Calu3 (cell line): ENCODE results near the gene STXBP4. TPM values are rescaled to one million over a fixed set of nuclear protein-coding genes. Genes with fewer than 3 reads are reported as not detected.
"Not testable (repeated sequence)": the region's sequence is repeated elsewhere in the genome, so short reads cannot be mapped to it uniquely, and the experiment has no call there.

Source experiments
- BruUV-seq: library from RNA; stranded (reverse); fragments of 400-500 nt; replicated peaks from 2 replicates; lab custom pipeline; 2021; lab: Mats Ljungman, UMichigan
- CTCF ChIA-PET: fragments of 300-600 bp; sonication (Branson Sonifier 250); formaldehyde crosslinking; loops from one replicate; lab custom pipeline; 2022; ENCODE audit warnings: antibody characterized with exemption; lab: Charles Lee
- DNase-seq: peaks from one replicate; pipeline ENCODE4 v3.0.0; 2022
- H3K27ac Mint-ChIP-seq: one replicate; pipeline ENCODE4 v1.8.0; 2022; ENCODE audit warnings: mixed read lengths; ENCODE audit not compliant: unreplicated experiment
- H3K27me3 Mint-ChIP-seq: one replicate; pipeline ENCODE4 v1.8.0; 2022; ENCODE audit warnings: mixed read lengths; ENCODE audit not compliant: unreplicated experiment
- H3K36me3 Mint-ChIP-seq: one replicate; pipeline ENCODE4 v1.8.0; 2022; ENCODE audit warnings: mild to moderate bottlenecking, moderate library complexity, mixed read lengths; ENCODE audit not compliant: insufficient read depth, unreplicated experiment
- H3K4me1 Mint-ChIP-seq: one replicate; pipeline ENCODE4 v1.8.0; 2022; ENCODE audit warnings: mild to moderate bottlenecking, low read depth, mixed read lengths; ENCODE audit not compliant: unreplicated experiment
- H3K4me3 Mint-ChIP-seq: one replicate; pipeline ENCODE4 v1.8.0; 2022; ENCODE audit warnings: mild to moderate bottlenecking, low read depth, moderate library complexity, mixed read lengths; ENCODE audit not compliant: unreplicated experiment
- H3K9me3 Mint-ChIP-seq: one replicate; pipeline ENCODE4 v1.8.0; 2022; ENCODE audit warnings: low read depth, mixed read lengths; ENCODE audit not compliant: unreplicated experiment
- intact Hi-C: fragments of 100-400 bp; cut with micrococcal nuclease; formaldehyde crosslinking; loops from one replicate; pipeline ENCODE4 v1.10.0; 2022; ENCODE audit not compliant: unreplicated experiment
- total RNA-seq: library from RNA; stranded (reverse); gene quantifications from 2 replicates; pipeline ENCODE4 v1.2.3, GENCODE V29; 2022
- TF ChIP-seq, protein P1 (sequence below): fragments of 200-600 bp; IDR thresholded peaks from one replicate; pipeline ENCODE4 v1.8.0; 2022; ENCODE audit warnings: antibody characterized with exemption; ENCODE audit not compliant: unreplicated experiment

STXBP4 gene
- total RNA-seq, 1 experiment from 2014 or later = 9.2 TPM

DNA sequence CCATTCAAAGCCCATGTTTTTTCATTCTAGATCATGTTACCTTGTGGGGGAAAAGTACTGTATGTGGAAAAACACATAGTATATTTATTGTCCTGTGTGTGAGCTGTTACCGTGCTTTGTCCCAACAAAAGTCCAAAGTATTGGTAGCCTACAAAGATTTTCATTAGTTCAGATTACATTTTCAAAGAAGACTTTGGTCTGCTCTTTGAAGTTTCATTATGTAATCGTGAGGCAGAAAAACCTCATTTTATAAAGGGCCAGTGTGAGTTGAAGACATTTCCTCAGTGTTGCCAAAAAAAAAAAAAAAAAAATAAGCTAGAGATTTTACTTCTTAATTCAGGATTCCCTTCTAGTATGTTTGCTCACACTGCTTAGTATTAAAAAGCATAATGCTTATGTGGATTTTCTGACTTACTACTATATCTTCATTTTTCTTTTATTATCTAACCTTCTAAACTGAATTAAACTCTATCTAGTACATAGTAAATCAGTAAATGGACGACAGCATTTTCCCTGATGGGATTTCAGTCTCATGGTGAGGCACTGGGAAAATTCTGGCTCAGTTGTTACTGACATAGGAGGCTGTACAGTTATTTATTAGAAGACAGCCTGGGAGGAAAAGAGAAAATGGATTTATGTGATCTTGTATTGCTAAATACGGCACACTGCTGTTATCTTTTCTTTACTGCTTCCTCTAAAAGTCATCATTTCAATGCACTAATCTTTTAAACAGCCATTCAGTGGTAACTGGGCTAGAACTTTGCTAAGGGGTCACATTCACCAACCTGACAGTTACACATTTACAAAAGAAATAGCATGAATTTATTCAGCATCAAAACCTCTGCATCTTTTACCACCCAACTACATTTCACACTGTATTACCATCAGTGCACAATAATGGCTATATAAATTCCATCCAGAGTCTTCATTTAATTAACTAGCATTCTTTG, 100.6 kb downstream of the STXBP4 start:
- BruUV-seq = no TSS peak
- H3K4me1 Mint-ChIP-seq = no peaks in the 10 kb centered on the region
- H3K27ac Mint-ChIP-seq = no peak overlapping the region
- no peaks in the 10 kb centered on the region for H3K36me3 Mint-ChIP-seq
- intact Hi-C loops = no loop called here
- no peaks in the 10 kb centered on the region for H3K9me3 Mint-ChIP-seq
- TF ChIP-seq, protein P1, sequence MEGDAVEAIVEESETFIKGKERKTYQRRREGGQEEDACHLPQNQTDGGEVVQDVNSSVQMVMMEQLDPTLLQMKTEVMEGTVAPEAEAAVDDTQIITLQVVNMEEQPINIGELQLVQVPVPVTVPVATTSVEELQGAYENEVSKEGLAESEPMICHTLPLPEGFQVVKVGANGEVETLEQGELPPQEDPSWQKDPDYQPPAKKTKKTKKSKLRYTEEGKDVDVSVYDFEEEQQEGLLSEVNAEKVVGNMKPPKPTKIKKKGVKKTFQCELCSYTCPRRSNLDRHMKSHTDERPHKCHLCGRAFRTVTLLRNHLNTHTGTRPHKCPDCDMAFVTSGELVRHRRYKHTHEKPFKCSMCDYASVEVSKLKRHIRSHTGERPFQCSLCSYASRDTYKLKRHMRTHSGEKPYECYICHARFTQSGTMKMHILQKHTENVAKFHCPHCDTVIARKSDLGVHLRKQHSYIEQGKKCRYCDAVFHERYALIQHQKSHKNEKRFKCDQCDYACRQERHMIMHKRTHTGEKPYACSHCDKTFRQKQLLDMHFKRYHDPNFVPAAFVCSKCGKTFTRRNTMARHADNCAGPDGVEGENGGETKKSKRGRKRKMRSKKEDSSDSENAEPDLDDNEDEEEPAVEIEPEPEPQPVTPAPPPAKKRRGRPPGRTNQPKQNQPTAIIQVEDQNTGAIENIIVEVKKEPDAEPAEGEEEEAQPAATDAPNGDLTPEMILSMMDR = no peak
- DNase-seq = no peak
- no peaks in the 10 kb centered on the region for H3K27me3 Mint-ChIP-seq
- H3K4me3 Mint-ChIP-seq = no peak overlapping the region
- CTCF ChIA-PET = interaction anchor here (0.7 kb wide), 1 partner anchor 340 kb away, joined by 6 read pairs; no protein-coding TSS in a partner anchor

DNA sequence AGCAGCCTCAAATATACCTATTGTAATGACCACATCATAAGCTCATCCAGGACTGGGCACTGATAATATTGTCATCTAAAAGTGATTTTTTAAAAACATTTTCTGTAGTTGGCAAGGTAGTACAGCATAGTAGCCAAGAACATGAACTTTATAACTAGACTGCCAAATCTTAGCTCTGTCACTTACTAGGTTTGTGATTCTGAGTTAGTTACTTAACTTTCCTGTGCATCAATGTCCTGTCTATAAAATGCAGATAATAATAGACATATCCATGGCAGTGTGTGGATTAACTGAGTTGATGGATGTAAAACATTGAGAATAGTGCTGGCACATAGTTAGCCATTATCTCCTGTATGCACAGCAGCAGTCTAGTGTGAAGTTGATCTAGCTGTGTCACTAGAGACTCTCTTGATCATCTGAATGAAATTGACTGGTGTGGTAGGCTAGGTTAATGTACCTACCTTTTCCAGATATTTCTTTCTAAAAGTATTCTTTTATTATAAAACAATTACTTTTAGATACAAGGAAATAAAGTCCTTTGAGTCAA, 101.5 kb downstream of the STXBP4 start:
- H3K27ac Mint-ChIP-seq = no peak overlapping the region
- H3K9me3 Mint-ChIP-seq = no peaks in the 10 kb centered on the region
- no peak overlapping the region for H3K4me3 Mint-ChIP-seq
- TF ChIP-seq, protein P1 = no peak
- H3K4me1 Mint-ChIP-seq = no peaks in the 10 kb centered on the region
- H3K27me3 Mint-ChIP-seq = no peaks in the 10 kb centered on the region
- CTCF ChIA-PET = no interaction called here
- no peak for DNase-seq
- no TSS peak for BruUV-seq
- no peaks in the 10 kb centered on the region for H3K36me3 Mint-ChIP-seq
- intact Hi-C loops = no loop called here

DNA sequence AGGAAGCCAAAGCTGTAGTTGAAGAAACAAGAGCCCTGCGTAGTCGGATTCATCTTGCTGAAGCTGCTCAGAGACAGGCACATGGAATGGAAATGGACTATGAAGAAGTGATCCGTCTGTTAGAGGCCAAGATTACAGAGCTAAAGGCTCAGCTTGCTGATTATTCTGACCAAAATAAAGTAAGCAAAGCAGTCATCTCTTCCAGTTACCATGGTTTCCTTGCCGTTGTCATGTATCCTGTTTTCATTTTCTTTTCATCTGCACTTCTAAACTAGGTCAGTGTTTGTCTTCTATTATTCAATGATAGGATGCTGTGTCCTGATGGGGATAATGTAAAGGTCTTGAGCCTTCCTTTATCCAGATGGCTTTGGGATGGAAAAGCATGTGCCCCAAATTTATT, 104.3 kb downstream of the STXBP4 start:
- Mint-ChIP-seq H3K27me3 (no peaks in the 10 kb centered on the region), H3K9me3 (no peaks in the 10 kb centered on the region), H3K36me3 (no peaks in the 10 kb centered on the region), H3K4me1 (no peaks in the 10 kb centered on the region), H3K4me3 (no peak overlapping the region), H3K27ac (no peak overlapping the region)
- intact Hi-C loops = no loop called here
- no peak for DNase-seq
- CTCF ChIA-PET = no interaction called here
- no TSS peak for BruUV-seq
- TF ChIP-seq, protein P1 = no peak

DNA sequence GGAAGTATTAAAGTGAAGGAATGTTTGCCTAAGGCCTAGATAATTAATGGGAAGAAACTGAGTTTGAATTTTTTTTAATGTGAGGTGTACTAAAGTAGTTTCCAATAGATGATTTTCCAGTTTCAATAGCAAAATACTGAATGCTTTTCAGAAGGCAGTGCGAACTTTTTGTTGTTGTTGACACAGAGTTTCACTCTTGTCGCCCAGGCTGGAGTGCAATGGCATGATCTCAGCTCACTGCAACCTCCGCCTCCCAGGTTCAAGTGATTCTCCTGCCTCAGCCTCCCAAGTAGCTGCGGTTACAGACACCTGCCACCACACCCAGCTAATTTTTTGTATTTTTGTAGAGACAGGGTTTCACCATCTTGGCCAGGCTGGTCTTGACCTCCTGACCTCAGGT, 104.9 kb downstream of the STXBP4 start:
- H3K9me3 Mint-ChIP-seq, H3K36me3 Mint-ChIP-seq, H3K4me1 Mint-ChIP-seq, intact Hi-C loops, H3K4me3 Mint-ChIP-seq, H3K27ac Mint-ChIP-seq, DNase-seq, BruUV-seq, H3K27me3 Mint-ChIP-seq, CTCF ChIA-PET: not testable (repeated sequence)
